IMR-90 (cell line): ENCODE measurements around the gene DDN. TPM values are rescaled to one million over a fixed set of nuclear protein-coding genes. Genes with fewer than 3 reads are reported as not detected.

Experiments used
- MAFK ChIP-seq: IDR thresholded peaks from 2 replicates; pipeline ENCODE4 v1.6.1; 2012; ENCODE audit warnings: low read depth, low read length, improper control_type of control experiment
- MXI1 ChIP-seq: IDR thresholded peaks from 2 replicates; pipeline ENCODE4 v1.6.1; 2012; ENCODE audit warnings: low read depth, mild to moderate bottlenecking, low read length, moderate library complexity, borderline replicate concordance
- NFE2L2 ChIP-seq: fragments of 150-350 bp; IDR thresholded peaks from 2 replicates; pipeline ENCODE4 v1.6.1; 2016; ENCODE audit warnings: low read depth, mild to moderate bottlenecking, low read length
- POLR2A ChIP-seq: IDR thresholded peaks from 2 replicates; pipeline ENCODE4 v1.6.1; 2012; ENCODE audit warnings: mild to moderate bottlenecking, low read depth, low read length
- RAD21 ChIP-seq: IDR thresholded peaks from 2 replicates; pipeline ENCODE4 v1.6.1; 2012; ENCODE audit warnings: low read length, improper control_type of control experiment
- polyA plus RNA-seq, 3 experiments: library from polyadenylated mRNA; depleted of rRNA; stranded (reverse); fragments of >200 nt; gene quantifications; 2 replicates each; pipeline ENCODE4 v1.2.3, GENCODE V29; 2012; ENCODE audit warnings: low replicate concordance in 1 of 3
- total RNA-seq: library from RNA; depleted of rRNA; stranded (reverse); fragments of >200 nt; gene quantifications from 2 replicates; pipeline ENCODE4 v1.2.3, GENCODE V29; 2012

DDN gene
- total and polyA plus RNA-seq, 2 of the 4 experiments (the other 2 are of a cell fraction): 0.18 to 0.21 TPM

DNA sequence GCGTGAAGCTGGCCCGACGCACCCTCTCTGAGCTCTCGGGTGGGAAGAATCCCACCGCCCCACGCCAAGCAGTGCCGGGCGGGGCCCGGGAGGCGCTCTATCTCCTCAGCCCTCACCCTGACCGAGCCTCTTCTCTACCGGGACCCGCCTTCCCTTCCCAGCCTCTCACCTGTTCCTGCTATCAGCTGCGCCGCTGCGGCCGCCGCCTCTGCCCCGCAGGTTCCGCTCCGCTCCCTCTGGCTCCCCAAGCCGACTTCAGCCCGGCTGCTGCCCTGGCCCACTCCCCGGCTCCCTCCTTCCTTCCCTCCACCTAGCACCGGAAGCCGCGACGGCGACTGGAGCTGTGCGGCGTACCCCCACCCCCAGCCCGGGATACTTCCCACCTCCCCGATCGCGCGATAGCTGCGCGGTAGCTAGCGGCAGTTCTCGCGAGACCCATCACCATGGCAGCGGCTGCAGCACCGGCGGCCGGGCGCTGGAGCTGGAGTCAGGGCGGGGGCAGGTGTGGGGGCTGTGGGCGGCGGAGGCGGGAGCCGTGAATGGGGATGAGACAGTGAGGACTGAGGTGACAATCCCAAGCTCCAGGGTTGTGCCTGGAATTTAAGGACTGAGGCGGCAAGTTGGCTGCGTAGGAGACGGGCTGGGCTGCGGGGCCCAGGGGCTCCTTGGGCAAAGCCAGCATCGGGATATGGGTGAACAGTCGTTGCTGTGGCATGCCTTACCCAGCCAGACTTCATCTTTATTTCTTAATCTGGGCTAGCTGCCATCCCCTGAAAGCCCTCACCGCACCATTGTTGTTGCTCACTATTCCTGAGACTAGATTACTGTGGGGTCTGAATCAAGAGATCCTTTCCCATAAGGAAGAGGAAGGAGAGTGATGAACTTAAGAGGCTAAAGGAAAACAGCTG lies 41.8 kb downstream of the DDN start, which contains the start of gene ARF3 (continued):
- TF ChIP-seq MAFK (no peak), NFE2L2 (no peak), MXI1 (no peak), RAD21 (no peak), POLR2A (peak; percentile 89)
